CD4-positive, alpha-beta T cell treated with Interferon alpha-2 for 1 hour (primary cell): Measurements from ENCODE around the gene ZNF432.
"Not testable (repeated sequence)": the region's sequence is repeated elsewhere in the genome, so short reads cannot be mapped to it uniquely, and the experiment has no call there.

Experiments used
- DNase-seq, 2 donors: peaks; one replicate each; pipeline ENCODE4 v3.0.0-alpha.2; 2020 to 2022

ZNF432 gene

DNA sequence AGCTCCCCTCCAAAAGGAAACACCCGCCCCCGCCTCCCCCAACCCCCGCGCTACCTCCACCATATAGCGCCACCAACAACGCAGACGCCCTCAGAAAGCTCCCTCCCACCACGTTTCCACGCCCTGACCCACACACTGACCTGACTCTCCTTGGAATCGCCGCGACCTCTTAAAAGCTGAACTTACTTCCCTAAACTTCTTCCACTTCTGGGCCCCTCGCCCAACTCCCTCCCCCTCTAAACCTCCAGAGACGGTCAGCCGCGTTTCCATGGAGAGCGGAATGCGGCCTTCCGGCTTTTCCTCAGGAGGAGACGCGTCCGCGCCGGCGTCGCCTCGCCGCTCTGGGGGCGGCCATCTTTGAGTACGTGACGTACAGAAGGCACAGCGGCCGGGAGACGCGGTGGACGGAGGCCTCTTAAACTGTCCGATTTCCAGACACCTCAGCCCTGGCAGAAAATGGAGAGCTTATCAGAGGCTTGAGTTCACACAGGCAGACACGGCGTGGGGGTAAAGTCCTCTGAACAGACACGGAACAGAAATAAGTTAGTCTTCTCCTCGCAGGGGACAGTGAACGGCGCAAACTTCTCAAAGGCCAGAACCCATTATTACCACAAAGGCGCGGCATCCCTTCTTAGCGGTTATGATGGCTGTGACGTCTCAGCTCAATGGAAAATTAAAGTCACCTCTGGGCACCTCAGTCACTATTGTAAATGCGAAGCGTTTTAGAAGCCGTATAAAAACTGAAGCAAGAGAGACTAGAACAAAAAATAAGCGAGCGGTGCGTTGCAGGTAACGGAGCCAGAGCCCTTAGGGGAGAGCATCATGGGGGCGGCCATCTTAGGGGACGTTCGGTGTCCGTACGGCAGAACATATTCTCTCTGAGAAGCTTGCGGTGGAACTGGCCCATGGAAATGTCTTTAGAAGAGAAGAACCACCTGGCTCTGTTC is at the start of gene ZNF432:
Gene ZNF432, minus strand, starts transcription at position 284 of the 947 bp plus-strand sequence. CDS start 1,970 bp downstream, outside the sequence.
- peak; percentile 84 to 87 for DNase-seq

DNA sequence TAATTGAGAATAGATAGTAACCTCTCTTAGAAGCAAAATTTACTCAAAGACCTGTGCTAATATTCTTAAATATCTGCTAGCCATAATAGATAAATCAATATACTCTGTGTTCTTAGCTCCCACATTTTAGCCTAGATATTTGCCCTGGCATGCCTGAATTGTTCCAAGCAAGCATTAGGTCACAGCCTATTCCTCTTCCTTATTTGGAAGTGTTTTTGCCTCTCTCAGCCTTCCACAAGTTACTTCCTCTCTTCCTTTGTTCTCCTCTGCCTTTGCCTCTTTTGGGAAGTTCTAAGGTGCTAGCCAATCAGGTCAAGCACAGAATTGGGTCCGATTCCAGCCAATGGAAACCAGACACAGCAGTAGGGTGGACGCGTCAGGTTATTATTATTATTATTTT is 47.8 kb upstream of the ZNF432 start:
- not testable (repeated sequence) for DNase-seq

DNA sequence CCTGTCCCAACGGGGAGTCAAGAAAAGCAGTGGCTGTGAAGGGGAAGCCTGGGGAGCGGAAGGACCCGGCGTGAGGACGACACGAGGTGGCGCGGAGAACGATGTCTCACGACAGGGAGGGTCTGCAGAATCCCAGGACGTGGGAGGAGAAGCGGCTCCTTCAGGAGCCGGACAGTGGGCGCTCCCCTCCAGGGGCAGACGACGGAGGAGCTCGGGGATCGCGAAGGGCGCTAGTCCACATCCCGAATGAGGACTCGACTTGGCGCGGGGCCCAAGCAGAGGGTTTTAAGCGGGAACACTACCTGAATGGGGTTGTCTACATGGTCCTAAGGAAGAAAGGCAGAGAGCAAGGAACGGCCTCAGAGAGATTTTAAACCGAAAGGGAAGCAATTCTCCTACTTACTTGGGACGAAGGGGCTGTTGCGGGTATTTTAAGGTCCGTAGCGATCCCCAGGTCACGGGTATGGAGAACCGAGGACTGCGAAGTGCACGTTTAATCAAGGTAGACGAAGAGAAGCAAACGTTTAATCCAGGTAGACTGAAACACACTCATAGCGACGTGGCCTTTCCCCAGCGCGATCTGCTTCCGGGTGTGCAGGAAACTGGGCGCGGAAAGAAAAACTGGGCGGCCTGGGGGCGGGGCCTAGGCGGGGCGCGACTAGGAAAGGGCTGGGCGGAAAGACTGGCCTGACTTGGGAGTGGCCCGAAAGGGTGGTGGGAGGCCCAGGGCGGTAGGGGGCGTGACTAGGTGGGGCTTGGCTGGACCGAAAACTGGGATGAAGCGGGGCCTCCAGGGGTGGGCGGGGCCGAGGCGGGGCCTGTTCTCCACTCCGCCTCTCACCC is 46.8 kb upstream of the ZNF432 start, which contains the start of gene ZNF841:
Gene ZNF841, minus strand, starts transcription at position 594 of the 843 bp plus-strand sequence. CDS start 10,964 bp downstream, outside the sequence.
- DNase-seq = peak; percentile 87 to 91

DNA sequence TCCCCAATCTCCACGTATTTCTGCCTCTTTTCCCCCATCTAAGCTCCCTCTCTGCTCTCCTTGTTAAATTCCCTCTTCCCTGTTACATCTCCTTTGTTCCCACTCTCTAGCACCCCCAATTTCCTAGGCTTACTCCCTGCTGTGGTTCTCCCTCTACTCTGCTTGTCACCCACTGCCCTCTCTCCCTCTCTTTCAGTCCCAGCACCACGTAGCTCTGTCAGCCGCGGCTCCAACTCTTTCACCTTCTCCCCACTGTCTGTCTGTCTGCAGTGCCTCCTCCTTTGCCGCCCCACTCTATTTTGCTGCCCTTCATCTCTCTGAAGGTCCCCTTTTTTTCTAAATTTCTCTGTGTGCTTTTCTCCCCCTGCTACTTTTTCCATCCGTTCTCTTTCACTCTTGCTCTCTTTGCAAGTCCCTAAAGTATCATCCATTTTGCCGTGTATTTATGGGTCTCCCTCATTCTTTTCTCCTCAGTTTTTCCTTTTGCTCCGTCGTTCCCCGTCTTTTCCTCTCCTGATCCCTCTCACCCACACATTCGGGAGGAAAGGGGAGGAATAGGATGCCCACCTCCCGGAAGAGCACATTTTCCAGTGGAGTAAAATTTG is 46.0 kb upstream of the ZNF432 start:
- no peak for DNase-seq

DNA sequence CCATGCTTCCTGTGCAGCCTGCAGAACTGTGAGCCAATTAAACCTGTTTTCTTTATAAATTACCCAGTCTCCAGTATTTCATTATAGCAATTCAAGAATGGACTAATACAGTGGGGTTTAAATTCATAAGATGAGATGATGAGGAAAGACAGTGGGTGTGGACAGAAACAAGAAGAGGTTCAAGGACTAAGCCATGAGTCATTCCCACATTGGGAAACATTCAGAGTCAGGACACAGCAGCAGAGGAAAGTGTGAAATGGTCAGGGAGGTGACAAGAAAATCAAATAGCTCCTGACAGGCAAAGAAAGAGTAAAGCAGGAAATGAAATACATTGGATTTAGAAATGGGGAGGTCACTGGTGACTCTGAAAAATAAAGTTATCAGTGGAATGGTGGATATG is 37.8 kb upstream of the ZNF432 start:
- no peak for DNase-seq

DNA sequence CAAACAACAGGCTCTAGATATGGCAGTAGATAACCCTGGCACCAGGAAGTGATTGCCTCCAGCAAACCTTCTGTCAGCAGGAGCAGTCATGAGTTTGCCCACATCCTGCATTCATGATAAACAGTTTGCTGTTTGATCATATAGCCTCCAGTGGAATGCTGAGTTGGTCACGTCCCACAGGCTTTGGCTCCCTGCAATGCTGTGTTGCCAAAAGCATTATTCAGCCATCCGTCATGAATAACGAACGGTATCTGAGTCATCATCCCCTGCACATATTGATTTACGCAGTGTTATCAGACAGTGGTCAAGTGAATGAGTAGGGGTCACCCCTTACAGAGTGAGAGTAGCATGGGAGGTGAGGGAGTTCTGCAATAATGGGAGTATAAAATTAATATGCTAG is 21.9 kb upstream of the ZNF432 start:
- no peak for DNase-seq

DNA sequence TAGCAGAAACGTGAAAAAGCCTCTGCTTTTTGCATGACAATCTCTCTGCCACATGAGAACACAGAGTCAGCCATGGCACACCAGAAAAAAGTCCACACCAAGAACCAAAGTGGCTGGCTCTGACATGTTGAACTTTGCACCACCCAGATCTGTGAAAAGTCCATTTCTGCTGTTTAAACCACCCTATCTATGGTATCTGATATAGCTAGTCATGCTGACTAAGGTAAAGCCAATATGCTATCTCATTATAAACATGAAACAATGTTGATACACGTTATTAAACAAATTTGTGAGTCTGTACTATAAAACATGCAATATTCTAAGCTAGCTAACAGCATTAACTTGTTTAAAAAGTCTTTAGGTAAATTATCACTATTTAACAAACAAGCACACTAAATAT is 21.0 kb upstream of the ZNF432 start:
- no peak for DNase-seq

DNA sequence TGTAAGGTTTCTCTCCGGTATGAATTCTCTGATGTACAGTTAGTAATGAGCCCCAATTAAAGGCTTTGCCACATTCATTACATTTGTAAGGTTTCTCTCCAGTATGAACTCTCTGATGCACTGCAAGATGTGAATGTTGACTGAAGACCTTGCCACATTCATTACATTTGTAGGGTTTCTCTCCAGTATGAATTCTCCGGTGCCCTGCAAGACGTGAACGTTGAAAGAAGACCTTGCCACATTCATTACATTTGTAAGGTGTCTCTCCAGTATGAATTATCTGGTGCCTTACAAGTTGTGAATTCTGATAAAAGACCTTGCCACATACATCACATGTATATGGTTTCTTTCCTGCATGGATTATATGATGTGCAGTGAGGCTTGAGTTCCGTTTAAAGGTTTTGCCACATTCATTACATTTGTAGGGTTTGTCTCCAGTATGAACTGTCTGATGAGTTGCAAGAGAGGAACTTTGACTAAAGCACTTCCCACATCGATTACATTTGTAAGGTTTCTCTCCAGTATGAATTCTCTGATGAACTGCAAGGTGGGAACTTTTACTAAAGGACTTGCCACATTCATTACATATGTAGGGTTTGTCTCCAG is 17.7 kb upstream of the ZNF432 start:
- no peak for DNase-seq

DNA sequence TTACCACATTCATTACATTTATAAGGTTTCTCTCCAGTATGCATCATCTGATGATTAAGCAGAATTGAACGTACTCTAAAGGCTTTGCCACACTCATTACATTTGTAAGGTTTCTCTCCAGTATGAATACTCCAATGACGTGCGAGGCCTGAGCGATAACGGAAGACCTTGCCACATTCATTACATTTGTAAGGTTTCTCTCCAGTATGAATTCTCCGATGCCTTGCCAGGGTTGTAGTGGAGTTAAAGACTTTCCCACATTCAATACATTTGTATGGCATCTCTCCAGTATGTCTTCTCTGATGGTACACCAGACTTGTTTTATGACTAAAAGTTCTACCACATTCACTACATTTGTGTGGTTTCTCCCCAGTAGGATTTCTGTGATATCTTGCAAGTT is 16.8 kb upstream of the ZNF432 start:
- no peak for DNase-seq

DNA sequence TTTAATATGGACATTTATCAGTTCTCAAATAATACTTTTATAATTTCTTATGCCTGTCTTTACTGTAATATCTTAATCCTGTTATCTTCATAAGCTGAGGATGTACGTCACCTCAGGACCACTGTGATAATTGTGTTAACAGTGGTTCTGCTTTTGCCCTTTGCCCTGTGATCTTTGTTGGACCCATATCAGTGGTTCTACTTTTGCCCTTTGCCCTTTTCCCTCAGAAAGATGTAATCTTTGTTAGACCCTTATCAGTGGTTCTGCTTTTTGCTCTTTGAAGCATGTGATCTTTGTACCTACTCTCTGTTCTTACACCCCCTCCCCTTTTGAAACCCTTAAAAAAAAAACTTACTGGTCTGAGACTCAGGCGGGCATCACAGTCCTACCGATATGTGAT is 7.8 kb upstream of the ZNF432 start:
- not testable (repeated sequence) for DNase-seq

DNA sequence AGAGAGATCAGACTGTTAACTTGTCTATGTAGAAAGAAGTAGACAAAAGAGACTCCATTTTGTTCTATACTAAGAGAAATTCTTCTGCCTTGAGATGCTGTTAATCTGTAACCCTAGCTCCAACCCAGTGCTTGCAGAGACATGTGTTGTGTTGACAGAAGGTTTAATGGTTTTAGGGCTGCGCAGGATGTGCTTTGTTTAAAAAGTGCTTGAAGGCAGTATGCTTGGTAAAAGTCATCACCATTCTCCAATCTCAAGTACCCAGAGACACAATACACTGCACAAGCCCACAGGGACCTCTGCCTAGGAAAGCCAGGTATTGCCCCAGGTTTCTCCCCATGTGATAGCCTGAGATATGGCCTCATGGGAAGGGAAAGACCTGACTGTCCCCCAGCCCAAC is 3.1 kb upstream of the ZNF432 start:
- DNase-seq = not testable (repeated sequence)

DNA sequence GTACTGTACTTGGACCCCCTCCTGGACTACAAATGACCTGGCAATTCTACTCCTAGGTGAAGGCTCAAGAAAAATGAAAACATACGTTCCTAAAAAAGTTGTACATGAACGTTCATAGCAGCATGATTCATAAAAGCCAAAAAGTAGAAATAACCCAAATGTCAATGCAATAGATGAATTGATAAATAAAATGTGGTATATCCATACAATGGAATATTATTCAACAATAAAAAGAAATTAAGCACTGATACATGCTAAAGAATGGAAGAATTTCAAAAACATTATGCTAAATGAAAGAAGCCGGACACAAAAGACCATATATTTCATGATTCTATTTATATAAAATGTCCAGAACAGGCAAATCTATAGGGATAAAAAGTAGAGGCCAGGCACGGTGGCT is 9.5 kb downstream of the ZNF432 start:
- no peak for DNase-seq

DNA sequence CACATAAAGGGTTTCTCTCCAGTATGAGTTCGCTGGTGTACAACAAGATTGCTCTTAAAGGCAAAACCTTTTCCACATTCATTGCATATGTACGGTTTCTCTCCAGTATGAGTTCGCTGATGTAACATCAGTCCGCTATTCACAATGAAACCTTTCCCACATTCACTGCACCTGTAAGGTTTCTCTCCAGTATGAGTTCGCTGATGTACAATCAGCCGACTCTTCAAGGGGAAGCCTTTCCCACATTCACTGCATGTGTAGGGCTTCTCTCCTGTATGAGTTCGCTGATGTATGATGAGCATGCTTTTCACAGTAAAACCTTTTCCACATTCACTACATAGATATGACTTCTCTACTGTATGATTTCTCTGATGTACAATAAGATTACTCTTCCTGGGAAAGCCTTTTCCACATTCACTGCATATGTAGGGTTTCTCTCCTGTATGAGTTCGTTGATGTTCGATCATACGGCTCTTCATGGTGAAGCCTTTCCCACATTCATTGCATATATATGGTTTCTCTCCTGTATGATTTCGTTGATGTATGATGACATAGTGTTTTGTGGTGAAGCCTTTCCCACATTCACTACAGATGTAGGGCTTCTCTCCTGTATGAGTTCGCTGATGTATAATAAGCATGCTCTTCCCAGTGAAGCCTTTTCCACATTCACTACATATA is 14.4 kb downstream of the ZNF432 start:
- no peak for DNase-seq

DNA sequence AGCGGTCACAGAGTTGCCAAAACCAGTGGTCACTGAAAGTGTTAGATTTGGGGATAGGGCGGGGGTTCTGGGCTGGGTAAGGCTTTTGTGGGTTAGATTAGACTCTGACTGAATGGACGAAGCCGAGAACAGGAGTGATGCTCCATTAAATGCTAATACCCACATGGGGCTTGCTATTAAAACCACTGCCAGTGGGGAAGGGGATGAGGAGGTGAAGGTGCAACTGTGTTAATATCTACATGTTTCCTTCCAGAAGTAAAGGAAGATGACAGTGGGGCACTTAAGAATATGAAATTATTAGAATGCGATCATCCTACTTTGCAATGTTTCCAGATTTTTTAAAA is 19.9 kb downstream of the ZNF432 start:
- DNase-seq = no peak

DNA sequence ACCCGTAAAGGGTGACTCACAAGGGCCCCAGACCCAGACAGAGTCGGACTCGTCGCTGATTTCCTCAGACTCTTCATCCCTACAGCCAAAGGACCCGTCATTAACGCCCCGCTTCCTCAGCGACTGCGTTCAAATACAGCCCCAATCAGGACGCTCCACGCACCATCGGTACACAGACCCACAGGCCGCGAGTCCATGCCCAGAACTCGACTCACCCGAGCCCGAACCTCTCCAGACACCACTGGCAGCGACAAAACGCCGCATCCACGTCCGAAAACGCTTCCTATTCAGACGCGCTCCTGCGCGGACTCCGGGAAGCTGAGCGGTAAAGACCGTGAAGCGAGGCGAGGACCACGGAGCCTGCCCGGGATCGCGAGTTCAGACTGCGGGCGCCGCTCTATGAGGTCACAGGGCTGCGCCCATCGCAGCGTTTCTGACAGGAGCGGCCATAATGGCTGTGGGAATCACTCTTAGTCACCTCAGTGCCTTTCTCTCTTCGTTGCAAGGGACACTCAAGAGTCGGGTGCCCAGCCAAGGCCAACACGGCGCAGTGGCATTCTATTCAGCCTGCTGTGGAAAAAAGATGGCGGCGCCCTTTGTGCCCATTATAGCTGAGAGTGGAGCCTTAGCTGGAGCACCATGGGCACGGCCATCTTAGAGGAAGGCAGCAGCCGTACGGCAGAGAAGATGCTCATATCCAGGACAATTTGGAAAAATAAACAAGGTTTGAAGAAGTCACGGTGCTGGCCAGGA is 20.4 kb downstream of the ZNF432 start, which contains the start of gene ZNF614:
Gene ZNF614, minus strand, starts transcription at position 353 of the 753 bp plus-strand sequence. CDS start 2,634 bp downstream, outside the sequence.
- peak; percentile 80 to 87 for DNase-seq

DNA sequence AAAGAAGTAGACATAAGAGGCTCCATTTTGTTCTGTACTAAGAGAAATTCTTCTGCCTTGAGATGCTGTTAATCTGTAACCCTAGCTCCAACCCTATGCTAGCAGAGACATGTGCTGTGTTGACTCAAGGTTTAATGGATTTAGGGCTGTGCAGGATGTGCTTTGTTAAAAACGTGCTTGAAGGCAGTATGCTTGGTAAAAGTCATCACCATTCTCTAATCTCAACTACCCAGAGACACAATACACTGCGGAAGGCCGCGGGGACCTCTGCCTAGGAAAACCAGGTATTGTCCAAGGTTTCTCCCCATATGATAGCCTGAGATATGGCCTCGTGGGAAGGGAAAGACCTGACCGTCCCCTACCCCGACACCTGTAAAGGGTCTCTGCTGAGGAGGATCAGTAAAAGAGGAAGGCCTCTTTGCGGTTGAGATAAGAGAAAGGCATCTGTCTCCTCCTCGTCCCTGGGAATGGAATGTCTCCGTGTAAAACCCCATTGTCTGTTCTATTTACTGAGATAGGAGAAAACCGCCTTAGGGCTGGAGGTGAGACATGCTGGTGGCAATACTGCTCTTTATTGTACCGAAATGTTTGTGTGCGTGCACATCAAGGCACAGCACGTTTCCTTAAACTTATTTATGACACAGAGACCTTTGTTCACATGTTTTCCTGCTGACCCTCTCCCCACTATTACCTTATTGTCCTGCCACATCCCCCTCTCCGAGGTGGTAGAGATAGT is 22.2 kb downstream of the ZNF432 start:
- not testable (repeated sequence) for DNase-seq

DNA sequence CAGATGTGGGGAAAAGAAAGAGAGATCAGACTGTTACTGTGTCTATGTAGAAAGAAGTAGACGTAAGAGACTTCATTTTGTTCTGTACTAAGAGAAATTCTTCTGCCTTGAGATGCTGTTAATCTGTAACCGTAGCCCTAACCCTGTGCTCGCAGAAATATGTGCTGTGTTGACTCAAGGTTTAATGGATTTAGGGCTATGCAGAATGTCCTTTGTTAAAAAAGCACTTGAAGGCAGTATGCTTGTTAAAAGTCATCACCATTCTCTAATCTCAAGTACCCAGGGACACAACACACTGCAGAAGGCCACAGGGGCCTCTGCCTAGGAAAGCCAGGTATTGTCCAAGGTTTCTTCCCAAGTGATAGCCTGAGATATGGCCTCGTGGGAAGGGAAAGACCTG is 24.2 kb downstream of the ZNF432 start:
- DNase-seq = not testable (repeated sequence)

DNA sequence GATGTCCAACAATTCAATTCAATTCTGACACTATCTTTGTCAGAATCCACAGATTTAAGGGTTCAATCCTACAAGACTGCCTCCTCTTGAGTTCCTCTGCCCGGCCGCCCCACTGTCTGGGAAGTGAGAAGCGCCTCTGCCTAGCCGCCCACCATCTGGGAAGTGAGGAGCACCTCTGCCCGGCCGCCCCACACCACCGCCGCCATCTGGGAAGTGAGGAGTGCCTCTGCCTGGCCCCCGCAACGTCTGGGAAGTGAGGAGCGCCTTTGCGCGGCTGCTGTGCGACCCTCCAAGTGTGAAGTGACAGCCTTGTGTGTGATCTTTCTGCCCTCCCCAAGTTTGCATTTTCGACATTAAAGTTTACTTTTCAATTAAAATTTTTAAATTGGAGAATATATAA is 26.4 kb downstream of the ZNF432 start:
- no peak for DNase-seq

DNA sequence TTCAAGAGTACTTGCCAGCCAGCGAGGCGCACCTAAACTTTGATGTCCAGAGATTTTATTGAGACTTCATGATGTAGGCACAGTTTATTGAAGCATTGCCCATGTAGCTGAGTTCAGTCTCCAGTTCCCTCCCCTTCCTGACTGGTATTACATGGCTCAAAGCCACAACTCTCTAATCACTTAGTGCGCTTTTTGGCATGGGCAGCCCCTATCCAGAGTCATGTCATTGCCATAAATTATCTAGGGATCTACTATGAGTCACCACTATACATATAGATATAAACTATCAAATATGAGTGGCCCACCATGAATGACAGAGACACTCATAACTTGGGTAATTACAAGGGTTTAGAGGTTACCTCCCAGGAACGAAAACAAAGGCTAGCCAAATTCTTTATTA is 28.1 kb downstream of the ZNF432 start:
- no peak for DNase-seq

DNA sequence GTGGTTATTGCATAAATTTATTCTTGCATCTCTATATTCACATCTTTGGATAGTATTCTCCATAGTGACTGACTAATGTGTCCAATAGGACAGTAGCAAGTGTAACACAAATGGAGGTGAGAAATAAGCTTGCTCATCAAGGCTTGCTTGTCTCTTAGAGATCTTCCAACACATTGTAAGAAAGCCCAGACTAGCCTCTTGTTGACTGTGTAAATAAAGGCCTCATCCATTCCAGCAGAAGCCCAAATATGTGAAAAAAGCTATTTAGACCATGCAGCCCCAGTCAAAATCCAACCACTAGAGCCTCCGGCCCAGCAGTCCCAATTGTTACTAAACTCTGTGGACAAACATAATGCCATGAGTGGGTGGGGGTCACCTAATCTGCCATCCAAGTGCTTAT is 38.0 kb downstream of the ZNF432 start:
- DNase-seq = no peak
